K562 (cell line): Measurements from ENCODE around the gene SLC12A9. TPM values are rescaled to one million over a fixed set of nuclear protein-coding genes. Genes with fewer than 3 reads are reported as not detected.

ENCODE experiments used
- CTBP1 ChIP-seq: fragments of 450-650 bp; IDR thresholded peaks from 2 replicates; pipeline ENCODE4 v1.6.1; 2016; ENCODE audit warnings: borderline replicate concordance
- DNMT1 ChIP-seq: fragments of 450-650 bp; IDR thresholded peaks from 2 replicates; pipeline ENCODE4 v1.6.1; 2016; ENCODE audit warnings: antibody characterized with exemption, mild to moderate bottlenecking
- GABPB2 ChIP-seq: fragments of 250-450 bp; sonication (Bioruptor Pico); conservative IDR thresholded peaks from 2 replicates; pipeline ENCODE4 v1.5.1; 2021; ENCODE audit warnings: mild to moderate bottlenecking
- HDAC1 ChIP-seq, 2 experiments: fragments of 450-650 bp; IDR thresholded peaks; 2 replicates each; pipeline ENCODE4 v1.6.1; 2016 to 2017; ENCODE audit warnings: inconsistent platforms in 1 of 2, mild to moderate bottlenecking in 1 of 2, moderate library complexity in 1 of 2
- MTA1 ChIP-seq: fragments of 450-650 bp; IDR thresholded peaks from 2 replicates; pipeline ENCODE4 v1.6.1; 2017; ENCODE audit warnings: borderline replicate concordance
- NBN ChIP-seq: fragments of 450-650 bp; IDR thresholded peaks from 2 replicates; pipeline ENCODE4 v1.6.1; 2016; ENCODE audit warnings: low read depth, mild to moderate bottlenecking
- NCOA2 ChIP-seq, 2 experiments: fragments of 450-650 bp; IDR thresholded peaks; 2 replicates each; pipeline ENCODE4 v1.6.1; 2018; ENCODE audit warnings: mild to moderate bottlenecking in 2 of 2, moderate library complexity in 1 of 2; ENCODE audit not compliant: partially characterized antibody in 2 of 2
- SIRT6 ChIP-seq: IDR thresholded peaks from one replicate; pipeline ENCODE4 v1.6.1; 2012; ENCODE audit warnings: low read depth, mild to moderate bottlenecking, control low read depth, inconsistent platforms, low read length, moderate library complexity
- SP2 ChIP-seq: IDR thresholded peaks from 2 replicates; pipeline ENCODE4 v1.6.1; 2011; ENCODE audit warnings: mild to moderate bottlenecking, low read depth, low read length, moderate library complexity; ENCODE audit not compliant: poor library complexity, severe bottlenecking; ENCODE audit errors: extremely low read depth
- TARDBP ChIP-seq: fragments of 450-650 bp; IDR thresholded peaks from 2 replicates; pipeline ENCODE4 v1.6.1; 2016
- WHSC1 ChIP-seq: IDR thresholded peaks from one replicate; pipeline ENCODE4 v1.6.1; 2012; ENCODE audit warnings: low read length, control low read depth, inconsistent platforms
- XRCC3 ChIP-seq: fragments of 450-650 bp; IDR thresholded peaks from 2 replicates; pipeline ENCODE4 v1.6.1; 2017; ENCODE audit warnings: mild to moderate bottlenecking, moderate library complexity
- ZFX ChIP-seq: sonication (generic); formaldehyde crosslinking; IDR thresholded peaks from 2 replicates; pipeline ENCODE4 v1.8.0; 2022; ENCODE audit warnings: mild to moderate bottlenecking, missing genetic modification reagents, moderate library complexity
- ZNF347 ChIP-seq: fragments of 450-650 bp; formaldehyde crosslinking; IDR thresholded peaks from 2 replicates; pipeline ENCODE4 v1.4.0; 2020; ENCODE audit warnings: low read depth, mild to moderate bottlenecking, moderate library complexity
- polyA plus RNA-seq, 8 experiments: library from polyadenylated mRNA; depleted of rRNA in 4 of 8; stranded (reverse) in 5 of 8; unstranded in 3 of 8; fragments of >200 nt; fragmentation: Nextera tagmentation in 2 of 8; fragmentation: Illumina TruSeq in 1 of 8; extraction: Ambion mirVana in 2 of 8; extraction: Trizol in 1 of 8; gene quantifications; 2 replicates each; pipeline versions ENCODE4 v1.2.1 to v1.2.3, GENCODE V29; 2011 to 2014; ENCODE audit warnings: inconsistent platforms in 1 of 8, missing spikeins in 1 of 8
- total RNA-seq, 7 experiments: library from RNA; depleted of rRNA in 6 of 7; stranded (reverse); fragments of >200 nt in 6 of 7; fragmentation: Illumina TruSeq in 2 of 7; extraction: Trizol in 2 of 7; gene quantifications; 2 replicates each; pipeline versions ENCODE4 v1.2.1 to v1.2.3, GENCODE V29; 2011 to 2021; ENCODE audit warnings: low replicate concordance in 1 of 7
- TF ChIP-seq, protein P1 (sequence below): fragments of 250-450 bp; sonication (Bioruptor Pico); IDR thresholded peaks from 2 replicates; pipeline ENCODE4 v1.4.0; 2020; ENCODE audit warnings: mild to moderate bottlenecking, moderate library complexity, borderline replicate concordance
- TF ChIP-seq, protein P2 (sequence below): fragments of 200-800 bp; sonication (Bioruptor generic); IDR thresholded peaks from 2 replicates; pipeline ENCODE4 v1.6.1; 2017; ENCODE audit warnings: missing genetic modification characterization, missing compliant biosample characterization
- TF ChIP-seq, protein P3 (sequence below): fragments of 250-450 bp; sonication (Bioruptor Pico); IDR thresholded peaks from 2 replicates; pipeline ENCODE4 v1.4.0; 2020

Gene SLC12A9
- total and polyA plus RNA-seq, 9 of the 15 experiments (the other 6 are each of a cell fraction or from before 2014, with no cell fraction given) = 0.06 to 20.2 (median 10.7) TPM

DNA sequence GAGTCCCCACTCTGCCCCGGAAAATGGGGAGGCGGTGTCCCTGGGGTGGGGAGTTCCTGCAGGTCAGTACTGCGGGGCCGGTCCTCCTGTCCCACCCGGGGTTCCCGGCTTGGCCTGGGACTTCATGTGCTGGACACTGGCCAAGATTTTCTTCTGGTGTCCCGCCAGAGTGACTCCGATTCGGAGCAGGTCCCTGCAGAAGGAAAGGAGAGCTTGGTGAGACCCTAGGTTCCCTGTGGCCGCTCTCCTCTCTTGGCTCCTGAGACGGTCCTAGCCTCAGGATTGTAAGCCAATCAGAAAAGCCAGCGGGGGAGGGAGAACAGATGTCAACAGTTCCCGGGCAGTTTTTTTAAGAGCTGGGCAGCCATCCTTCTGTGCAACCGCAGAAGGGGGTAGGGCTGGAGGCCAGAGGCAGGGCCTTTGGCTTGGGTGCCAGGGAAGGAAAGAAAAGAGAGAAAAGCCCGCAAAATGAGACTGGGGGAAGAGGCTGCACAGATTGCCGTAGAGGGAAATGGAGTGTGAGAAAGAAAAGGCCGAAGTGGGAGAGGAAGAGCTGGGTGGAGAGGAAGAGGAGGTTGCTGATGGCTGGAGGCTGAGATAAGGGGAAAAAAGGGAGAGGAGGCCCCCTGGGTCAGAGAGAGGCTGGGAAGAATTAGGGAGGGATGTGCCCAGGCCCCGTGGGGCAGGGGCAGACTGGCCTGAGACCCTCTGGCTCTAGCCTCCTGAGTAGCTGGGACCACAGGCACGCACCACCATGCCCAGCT is 48.9 kb upstream of the SLC12A9 start (continued):
- TF ChIP-seq XRCC3 (no peak), NBN (peak; percentile 56; the same call in 1 of the 2 replicates), SP2 (no peak), WHSC1 (no peak), HDAC1 (IDR thresholded peaks at IDR 0.05) (peak in 1 of 2 experiments; percentile 76; a peak in 2 of 4 replicates), CTBP1 (peak; percentile 33; the same call in 1 of the 2 replicates), GABPB2 (CRISPR knock-in tag) (no peak), MTA1 (peak; percentile 80), DNMT1 (no peak), TARDBP (0 out of 2 replicates have a peak, but pooled peaks have one; percentile 20), SIRT6 (no peak), ZFX (CRISPR knock-in tag) (no peak), ZNF347 (no peak), NCOA2 (IDR thresholded peaks at IDR 0.05; ENCODE audit: partially characterized antibody in 2 of 2) (no peak)
- TF ChIP-seq, protein P1, sequence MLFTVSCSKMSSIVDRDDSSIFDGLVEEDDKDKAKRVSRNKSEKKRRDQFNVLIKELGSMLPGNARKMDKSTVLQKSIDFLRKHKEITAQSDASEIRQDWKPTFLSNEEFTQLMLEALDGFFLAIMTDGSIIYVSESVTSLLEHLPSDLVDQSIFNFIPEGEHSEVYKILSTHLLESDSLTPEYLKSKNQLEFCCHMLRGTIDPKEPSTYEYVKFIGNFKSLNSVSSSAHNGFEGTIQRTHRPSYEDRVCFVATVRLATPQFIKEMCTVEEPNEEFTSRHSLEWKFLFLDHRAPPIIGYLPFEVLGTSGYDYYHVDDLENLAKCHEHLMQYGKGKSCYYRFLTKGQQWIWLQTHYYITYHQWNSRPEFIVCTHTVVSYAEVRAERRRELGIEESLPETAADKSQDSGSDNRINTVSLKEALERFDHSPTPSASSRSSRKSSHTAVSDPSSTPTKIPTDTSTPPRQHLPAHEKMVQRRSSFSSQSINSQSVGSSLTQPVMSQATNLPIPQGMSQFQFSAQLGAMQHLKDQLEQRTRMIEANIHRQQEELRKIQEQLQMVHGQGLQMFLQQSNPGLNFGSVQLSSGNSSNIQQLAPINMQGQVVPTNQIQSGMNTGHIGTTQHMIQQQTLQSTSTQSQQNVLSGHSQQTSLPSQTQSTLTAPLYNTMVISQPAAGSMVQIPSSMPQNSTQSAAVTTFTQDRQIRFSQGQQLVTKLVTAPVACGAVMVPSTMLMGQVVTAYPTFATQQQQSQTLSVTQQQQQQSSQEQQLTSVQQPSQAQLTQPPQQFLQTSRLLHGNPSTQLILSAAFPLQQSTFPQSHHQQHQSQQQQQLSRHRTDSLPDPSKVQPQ = no peak
- TF ChIP-seq, protein P2, sequence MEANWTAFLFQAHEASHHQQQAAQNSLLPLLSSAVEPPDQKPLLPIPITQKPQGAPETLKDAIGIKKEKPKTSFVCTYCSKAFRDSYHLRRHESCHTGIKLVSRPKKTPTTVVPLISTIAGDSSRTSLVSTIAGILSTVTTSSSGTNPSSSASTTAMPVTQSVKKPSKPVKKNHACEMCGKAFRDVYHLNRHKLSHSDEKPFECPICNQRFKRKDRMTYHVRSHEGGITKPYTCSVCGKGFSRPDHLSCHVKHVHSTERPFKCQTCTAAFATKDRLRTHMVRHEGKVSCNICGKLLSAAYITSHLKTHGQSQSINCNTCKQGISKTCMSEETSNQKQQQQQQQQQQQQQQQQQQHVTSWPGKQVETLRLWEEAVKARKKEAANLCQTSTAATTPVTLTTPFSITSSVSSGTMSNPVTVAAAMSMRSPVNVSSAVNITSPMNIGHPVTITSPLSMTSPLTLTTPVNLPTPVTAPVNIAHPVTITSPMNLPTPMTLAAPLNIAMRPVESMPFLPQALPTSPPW = peak; percentile 53
- TF ChIP-seq, protein P3, sequence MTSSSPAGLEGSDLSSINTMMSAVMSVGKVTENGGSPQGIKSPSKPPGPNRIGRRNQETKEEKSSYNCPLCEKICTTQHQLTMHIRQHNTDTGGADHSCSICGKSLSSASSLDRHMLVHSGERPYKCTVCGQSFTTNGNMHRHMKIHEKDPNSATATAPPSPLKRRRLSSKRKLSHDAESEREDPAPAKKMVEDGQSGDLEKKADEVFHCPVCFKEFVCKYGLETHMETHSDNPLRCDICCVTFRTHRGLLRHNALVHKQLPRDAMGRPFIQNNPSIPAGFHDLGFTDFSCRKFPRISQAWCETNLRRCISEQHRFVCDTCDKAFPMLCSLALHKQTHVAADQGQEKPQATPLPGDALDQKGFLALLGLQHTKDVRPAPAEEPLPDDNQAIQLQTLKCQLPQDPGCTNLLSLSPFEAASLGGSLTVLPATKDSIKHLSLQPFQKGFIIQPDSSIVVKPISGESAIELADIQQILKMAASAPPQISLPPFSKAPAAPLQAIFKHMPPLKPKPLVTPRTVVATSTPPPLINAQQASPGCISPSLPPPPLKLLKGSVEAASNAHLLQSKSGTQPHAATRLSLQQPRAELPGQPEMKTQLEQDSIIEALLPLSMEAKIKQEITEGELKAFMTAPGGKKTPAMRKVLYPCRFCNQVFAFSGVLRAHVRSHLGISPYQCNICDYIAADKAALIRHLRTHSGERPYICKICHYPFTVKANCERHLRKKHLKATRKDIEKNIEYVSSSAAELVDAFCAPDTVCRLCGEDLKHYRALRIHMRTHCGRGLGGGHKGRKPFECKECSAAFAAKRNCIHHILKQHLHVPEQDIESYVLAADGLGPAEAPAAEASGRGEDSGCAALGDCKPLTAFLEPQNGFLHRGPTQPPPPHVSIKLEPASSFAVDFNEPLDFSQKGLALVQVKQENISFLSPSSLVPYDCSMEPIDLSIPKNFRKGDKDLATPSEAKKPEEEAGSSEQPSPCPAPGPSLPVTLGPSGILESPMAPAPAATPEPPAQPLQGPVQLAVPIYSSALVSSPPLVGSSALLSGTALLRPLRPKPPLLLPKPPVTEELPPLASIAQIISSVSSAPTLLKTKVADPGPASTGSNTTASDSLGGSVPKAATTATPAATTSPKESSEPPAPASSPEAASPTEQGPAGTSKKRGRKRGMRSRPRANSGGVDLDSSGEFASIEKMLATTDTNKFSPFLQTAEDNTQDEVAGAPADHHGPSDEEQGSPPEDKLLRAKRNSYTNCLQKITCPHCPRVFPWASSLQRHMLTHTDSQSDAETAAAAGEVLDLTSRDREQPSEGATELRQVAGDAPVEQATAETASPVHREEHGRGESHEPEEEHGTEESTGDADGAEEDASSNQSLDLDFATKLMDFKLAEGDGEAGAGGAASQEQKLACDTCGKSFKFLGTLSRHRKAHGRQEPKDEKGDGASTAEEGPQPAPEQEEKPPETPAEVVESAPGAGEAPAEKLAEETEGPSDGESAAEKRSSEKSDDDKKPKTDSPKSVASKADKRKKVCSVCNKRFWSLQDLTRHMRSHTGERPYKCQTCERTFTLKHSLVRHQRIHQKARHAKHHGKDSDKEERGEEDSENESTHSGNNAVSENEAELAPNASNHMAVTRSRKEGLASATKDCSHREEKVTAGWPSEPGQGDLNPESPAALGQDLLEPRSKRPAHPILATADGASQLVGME = no peak
